Ishikawa (cell line): Measurements from ENCODE around the gene FOXE3.
A peak's percentile ranks its signal among the peaks of the same experiment; 100 is the strongest.

ENCODE experiments used
- CEBPB ChIP-seq: IDR thresholded peaks from 2 replicates; pipeline ENCODE4 v1.6.1; 2012
- CREB1 ChIP-seq: IDR thresholded peaks from 2 replicates; pipeline ENCODE4 v1.6.1; 2012; ENCODE audit warnings: low read depth
- EGR1 ChIP-seq: IDR thresholded peaks from 2 replicates; pipeline ENCODE4 v1.6.1; 2012
- EP300 ChIP-seq: IDR thresholded peaks from 2 replicates; pipeline ENCODE4 v1.6.1; 2012; ENCODE audit warnings: borderline replicate concordance
- FOXM1 ChIP-seq: IDR thresholded peaks from 2 replicates; pipeline ENCODE4 v1.6.1; 2012; ENCODE audit warnings: low read depth, borderline replicate concordance
- MAX ChIP-seq: IDR thresholded peaks from 2 replicates; pipeline ENCODE4 v1.6.1; 2012
- NFIC ChIP-seq: IDR thresholded peaks from 2 replicates; pipeline ENCODE4 v1.6.1; 2012
- RAD21 ChIP-seq: IDR thresholded peaks from 2 replicates; pipeline ENCODE4 v1.6.1; 2012; ENCODE audit warnings: low read depth
- REST ChIP-seq: IDR thresholded peaks from 2 replicates; pipeline ENCODE4 v1.6.1; 2012; ENCODE audit warnings: low read depth, mild to moderate bottlenecking
- TAF1 ChIP-seq: IDR thresholded peaks from 2 replicates; pipeline ENCODE4 v1.6.1; 2012; ENCODE audit warnings: low read depth, mild to moderate bottlenecking
- TCF12 ChIP-seq: IDR thresholded peaks from 2 replicates; pipeline ENCODE4 v1.6.1; 2012; ENCODE audit warnings: low read depth
- TEAD4 ChIP-seq: IDR thresholded peaks from 2 replicates; pipeline ENCODE4 v1.6.1; 2012
- USF1 ChIP-seq: IDR thresholded peaks from 2 replicates; pipeline ENCODE4 v1.6.1; 2012
- YY1 ChIP-seq: IDR thresholded peaks from 2 replicates; pipeline ENCODE4 v1.6.1; 2012; ENCODE audit warnings: low read depth
- ZBTB7A ChIP-seq: IDR thresholded peaks from 2 replicates; pipeline ENCODE4 v1.6.1; 2012; ENCODE audit warnings: low read depth

FOXE3 gene

GRCh38 chr1:47385020-47385419, 31.1 kb upstream of the FOXE3 start:
- TF ChIP-seq EGR1 (no peak), CEBPB (no peak), REST (no peak), EP300 (no peak), USF1 (no peak), YY1 (no peak), FOXM1 (no peak), TAF1 (no peak), NFIC (no peak), CREB1 (no peak), MAX (no peak), ZBTB7A (no peak), RAD21 (no peak), TEAD4 (no peak), TCF12 (no peak)

- TF ChIP-seq YY1: no peak
- no peak for TF ChIP-seq MAX
- no peak for TF ChIP-seq TCF12
- no peak for TF ChIP-seq CREB1
- TF ChIP-seq CEBPB: no peak
- TF ChIP-seq ZBTB7A: no peak
- TF ChIP-seq RAD21: no peak
Observed at GRCh38 chr1:47386268-47386667, 29.8 kb upstream of the FOXE3 start.

- TF ChIP-seq FOXM1: no peak
Observed at GRCh38 chr1:47388030-47388890, 27.8 kb upstream of the FOXE3 start.

- TF ChIP-seq REST (no peak), RAD21 (peak; percentile 86)
Observed at GRCh38 chr1:47388891-47389238, 27.2 kb upstream of the FOXE3 start.

GRCh38 chr1:47389731-47390130, 26.4 kb upstream of the FOXE3 start:
- TF ChIP-seq REST: no peak
- TF ChIP-seq MAX: no peak
- TF ChIP-seq YY1: no peak
- no peak for TF ChIP-seq EGR1
- TF ChIP-seq RAD21: no peak
- no peak for TF ChIP-seq CREB1
- TF ChIP-seq ZBTB7A: no peak
- TF ChIP-seq TCF12: no peak
- no peak for TF ChIP-seq USF1
- no peak for TF ChIP-seq TAF1
- TF ChIP-seq NFIC: no peak
- TF ChIP-seq TEAD4: no peak
- TF ChIP-seq FOXM1: no peak
- no peak for TF ChIP-seq CEBPB
- no peak for TF ChIP-seq EP300
